IPS-20b (cell line): ENCODE data around the gene KLK7.

ENCODE experiments used
- H3K27ac ChIP-seq: one replicate; pipeline ENCODE4 v1.5.1; 2013; ENCODE audit warnings: low read length
- H3K27me3 ChIP-seq: 2 replicates; pipeline ENCODE4 v1.6.1; 2013; ENCODE audit warnings: mild to moderate bottlenecking, low read length, inconsistent platforms; ENCODE audit not compliant: insufficient read depth
- H3K36me3 ChIP-seq: 2 replicates; pipeline ENCODE4 v1.6.1; 2013; ENCODE audit warnings: low read depth, mild to moderate bottlenecking, inconsistent platforms, low read length, moderate library complexity; ENCODE audit not compliant: insufficient read depth
- H3K4me1 ChIP-seq: 2 replicates; pipeline ENCODE4 v1.6.1; 2013; ENCODE audit warnings: mild to moderate bottlenecking, control low read depth, inconsistent platforms, low read length, moderate library complexity; ENCODE audit not compliant: insufficient read depth
- H3K4me3 ChIP-seq: 2 replicates; pipeline ENCODE4 v1.5.1; 2013; ENCODE audit warnings: mild to moderate bottlenecking, low read length, inconsistent platforms
- H3K9ac ChIP-seq: 2 replicates; pipeline ENCODE4 v1.6.1; 2013; ENCODE audit warnings: low read depth, mild to moderate bottlenecking, inconsistent platforms, low read length, moderate library complexity
- H3K9me3 ChIP-seq: 2 replicates; pipeline ENCODE4 v1.6.1; 2013; ENCODE audit warnings: mild to moderate bottlenecking, low read depth, low read length, inconsistent platforms; ENCODE audit not compliant: insufficient read depth

KLK7 gene

DNA sequence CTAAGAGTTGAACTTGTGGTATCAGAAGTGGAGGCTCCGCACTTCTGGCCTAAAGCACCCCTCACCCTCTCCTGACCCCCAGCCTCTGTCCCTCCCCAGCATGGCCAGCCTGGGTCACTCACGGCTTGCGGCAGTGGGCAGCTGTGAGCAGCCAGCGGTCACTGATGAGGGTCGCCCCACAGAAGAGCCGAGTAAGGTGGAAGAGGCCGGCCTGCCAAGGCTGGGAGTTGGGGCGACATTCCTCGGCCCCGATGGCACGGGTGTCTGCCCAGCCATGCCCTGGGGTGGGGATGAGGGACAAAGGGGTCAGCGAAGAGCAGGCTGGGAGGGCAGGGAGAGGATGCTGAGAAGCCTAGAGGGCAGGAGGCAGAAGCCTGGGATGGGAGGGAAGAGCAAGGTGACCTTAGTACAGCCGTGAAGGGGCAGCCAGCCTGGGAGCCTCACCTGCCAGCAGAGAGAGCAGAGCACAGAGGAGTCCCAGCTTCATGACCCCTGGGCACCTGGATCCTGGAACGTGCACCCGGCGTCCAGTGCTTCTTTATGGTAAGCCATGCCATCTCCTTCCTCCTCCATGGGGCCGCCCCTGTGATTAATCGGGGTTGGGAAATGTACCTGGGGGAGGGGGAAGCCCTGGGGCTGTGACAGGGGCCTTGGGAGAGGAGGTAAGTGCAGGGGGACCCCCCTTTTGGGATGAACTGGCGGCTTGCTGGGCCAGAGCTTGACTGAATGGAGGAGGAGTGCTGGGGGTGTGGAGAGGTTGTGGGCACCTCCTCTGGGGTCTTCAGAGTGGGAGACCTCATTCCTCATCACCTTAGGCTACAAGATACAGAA lies 25.6 kb upstream of the KLK7 start:
- Histone ChIP-seq H3K4me1 (no peaks in the 10 kb centered on the region), H3K4me3 (no peak overlapping the region), H3K9ac (no peak overlapping the region), H3K27ac (no peak overlapping the region), H3K27me3 (peaks cover 4% of the 10 kb centered on the region; the same call in 1 of the 2 replicates), H3K36me3 (no peaks in the 10 kb centered on the region), H3K9me3 (no peaks in the 10 kb centered on the region)

GRCh38 chr19:51007488-51007887 lies 23.8 kb upstream of the KLK7 start:
- H3K9me3 ChIP-seq = no peaks in the 10 kb centered on the region
- no peak overlapping the region for H3K4me3 ChIP-seq
- H3K27ac ChIP-seq = no peak overlapping the region
- no peaks in the 10 kb centered on the region for H3K4me1 ChIP-seq
- no peaks in the 10 kb centered on the region; the same call in 1 of the 2 replicates for H3K27me3 ChIP-seq
- no peaks in the 10 kb centered on the region for H3K36me3 ChIP-seq
- no peak overlapping the region for H3K9ac ChIP-seq

DNA sequence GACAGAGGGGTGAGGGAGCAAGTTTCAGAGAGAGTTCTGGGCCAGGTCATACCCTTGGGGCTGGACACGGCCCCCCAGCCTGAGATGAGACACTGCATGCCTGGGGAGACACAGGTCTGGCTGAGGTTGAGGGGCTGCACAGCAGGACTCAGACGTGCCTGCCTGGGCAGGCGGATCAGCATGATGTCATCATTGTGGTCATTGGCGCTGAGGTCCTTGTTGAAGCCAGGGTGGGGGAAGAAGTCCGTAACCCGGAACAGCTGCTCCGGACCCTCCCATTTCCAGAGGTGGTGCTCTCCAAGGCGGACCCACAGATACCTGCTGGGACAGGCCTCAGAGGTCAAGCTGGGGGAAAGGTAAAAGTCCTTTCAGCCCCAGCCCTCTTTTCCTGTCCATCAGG lies 22.7 kb upstream of the KLK7 start:
- no peaks in the 10 kb centered on the region; the same call in 1 of the 2 replicates for H3K27me3 ChIP-seq
- H3K27ac ChIP-seq = no peak overlapping the region

DNA sequence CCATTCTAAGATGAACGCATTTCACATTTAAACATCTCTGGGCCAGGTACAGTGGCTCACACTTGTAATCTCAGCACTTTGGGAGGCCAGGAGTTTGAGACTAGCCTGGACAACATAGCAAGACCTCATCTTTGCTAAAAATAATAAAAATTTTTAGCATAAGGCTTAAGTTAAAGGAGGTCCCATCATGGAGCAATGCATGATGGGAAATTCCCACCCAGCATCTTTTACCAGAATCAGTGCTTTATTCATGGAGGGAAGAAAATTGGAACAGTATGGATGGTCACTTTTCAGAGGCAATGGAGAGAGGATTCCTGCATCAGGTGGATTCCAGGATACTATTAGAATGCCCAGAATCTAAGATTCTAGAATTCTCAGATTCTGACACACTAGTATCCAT lies 21.5 kb upstream of the KLK7 start:
- Histone ChIP-seq H3K9ac (no peak overlapping the region), H3K9me3 (no peaks in the 10 kb centered on the region), H3K4me3 (no peak overlapping the region), H3K4me1 (peaks cover 3% of the 10 kb centered on the region; the same call in 1 of the 2 replicates), H3K36me3 (no peaks in the 10 kb centered on the region), H3K27ac (no peak overlapping the region), H3K27me3 (no peaks in the 10 kb centered on the region; the same call in 1 of the 2 replicates)

More for the DNA sequence above, 22.7 kb upstream of the KLK7 start:
- Histone ChIP-seq H3K9ac (no peak overlapping the region), H3K4me3 (no peak overlapping the region), H3K36me3 (no peaks in the 10 kb centered on the region), H3K4me1 (peaks cover 3% of the 10 kb centered on the region; the same call in 1 of the 2 replicates), H3K9me3 (no peaks in the 10 kb centered on the region)

GRCh38 chr19:51003316-51003715 lies 19.6 kb upstream of the KLK7 start:
- no peaks in the 10 kb centered on the region for H3K36me3 ChIP-seq
- no peak overlapping the region for H3K27ac ChIP-seq
- no peaks in the 10 kb centered on the region for H3K27me3 ChIP-seq
- H3K9me3 ChIP-seq = no peaks in the 10 kb centered on the region
- no peak overlapping the region for H3K4me3 ChIP-seq
- H3K9ac ChIP-seq = no peak overlapping the region
- H3K4me1 ChIP-seq = peaks cover 3% of the 10 kb centered on the region; the same call in 1 of the 2 replicates

GRCh38 chr19:51002542-51003311 lies 19.0 kb upstream of the KLK7 start:
- Histone ChIP-seq H3K36me3 (no peaks in the 10 kb centered on the region), H3K9ac (no peak overlapping the region), H3K27ac (no peak overlapping the region), H3K9me3 (no peaks in the 10 kb centered on the region), H3K4me1 (peaks cover 3% of the 10 kb centered on the region; the same call in 1 of the 2 replicates), H3K27me3 (no peaks in the 10 kb centered on the region), H3K4me3 (peak overlapping the region; percentile 33; the same call in 1 of the 2 replicates)

- Histone ChIP-seq H3K27ac (no peak overlapping the region), H3K9me3 (no peaks in the 10 kb centered on the region), H3K4me3 (peak overlapping the region; percentile 33; the same call in 1 of the 2 replicates), H3K4me1 (peaks cover 3% of the 10 kb centered on the region; the same call in 1 of the 2 replicates), H3K27me3 (0 out of 2 replicates have a peak, but pooled peaks cover 2% of the 10 kb centered on the region), H3K36me3 (no peaks in the 10 kb centered on the region), H3K9ac (no peak overlapping the region)
Measured at GRCh38 chr19:51002089-51002532, 18.4 kb upstream of the KLK7 start.

DNA sequence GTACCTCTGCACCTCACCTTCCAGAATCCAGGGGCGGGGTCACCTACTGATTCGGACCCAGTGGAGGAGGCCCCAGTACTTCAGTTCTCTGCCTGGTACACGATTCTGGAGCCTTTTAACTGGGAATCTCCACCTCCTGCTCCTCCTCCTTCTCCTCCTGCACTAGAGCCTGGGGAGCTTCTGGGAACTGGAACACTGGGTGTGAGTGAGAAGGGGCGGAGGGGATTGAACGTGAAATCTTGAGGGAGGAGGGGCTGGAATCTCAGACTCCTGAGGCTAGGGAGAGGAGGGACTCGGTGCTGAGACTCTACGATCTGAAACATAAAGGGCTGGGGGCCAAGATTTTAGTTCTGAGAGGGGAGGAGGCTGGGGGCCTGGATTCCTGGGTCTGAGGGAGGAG lies 17.8 kb upstream of the KLK7 start, which contains the start of gene KLK8:
Gene KLK8 (minus strand): TSS at position 90 of the 400 bp plus-strand sequence. CDS start 437 bp downstream, outside the sequence.
- H3K36me3 ChIP-seq = no peaks in the 10 kb centered on the region
- no peak within 1 kb of the TSS for H3K9ac ChIP-seq
- H3K27ac ChIP-seq = no peak within 1 kb of the TSS
- H3K4me3 ChIP-seq = peak within 1 kb of the TSS; percentile 33
- peaks cover 3% of the 10 kb centered on the region; the same call in 1 of the 2 replicates for H3K4me1 ChIP-seq
- 0 out of 2 replicates have a peak, but pooled peaks cover 4% of the 10 kb centered on the region for H3K27me3 ChIP-seq
- H3K9me3 ChIP-seq = no peaks in the 10 kb centered on the region

DNA sequence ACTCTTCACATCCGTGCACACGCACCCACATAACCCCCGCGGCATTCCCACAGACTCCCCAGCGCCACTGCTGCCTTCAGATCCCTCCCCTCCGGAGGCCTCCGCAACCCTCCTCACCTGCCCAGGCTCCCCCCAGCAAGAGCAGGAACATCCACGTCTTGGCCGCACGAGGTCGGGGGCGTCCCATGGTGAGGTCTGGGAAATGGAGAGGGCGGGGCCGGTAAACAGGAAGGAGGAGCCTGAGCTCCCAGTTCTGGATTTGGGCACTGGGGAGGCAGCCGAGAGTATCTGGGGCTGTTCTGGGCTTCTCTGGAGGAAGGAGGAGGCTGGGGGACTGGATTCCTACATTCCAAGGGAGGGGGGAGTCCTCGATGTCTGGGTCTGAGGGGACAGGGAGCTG lies 17.3 kb upstream of the KLK7 start:
- no peak overlapping the region for H3K9ac ChIP-seq

GRCh38 chr19:51000426-51000825 lies 16.7 kb upstream of the KLK7 start:
- Histone ChIP-seq H3K9me3 (no peaks in the 10 kb centered on the region; the same call in 1 of the 2 replicates), H3K4me3 (no peak overlapping the region), H3K36me3 (no peaks in the 10 kb centered on the region), H3K9ac (no peak overlapping the region), H3K27me3 (0 out of 2 replicates have a peak, but pooled peaks cover 4% of the 10 kb centered on the region), H3K27ac (no peak overlapping the region), H3K4me1 (peaks cover 3% of the 10 kb centered on the region; the same call in 1 of the 2 replicates)

More for the DNA sequence above, 17.3 kb upstream of the KLK7 start:
- Histone ChIP-seq H3K27me3 (0 out of 2 replicates have a peak, but pooled peaks cover 4% of the 10 kb centered on the region), H3K27ac (no peak overlapping the region), H3K9me3 (no peaks in the 10 kb centered on the region), H3K4me3 (no peak overlapping the region; the same call in 1 of the 2 replicates), H3K4me1 (peaks cover 3% of the 10 kb centered on the region; the same call in 1 of the 2 replicates), H3K36me3 (no peaks in the 10 kb centered on the region)

- no peaks in the 10 kb centered on the region for H3K36me3 ChIP-seq
- H3K27me3 ChIP-seq = 0 out of 2 replicates have a peak, but pooled peaks cover 4% of the 10 kb centered on the region
- peaks cover 3% of the 10 kb centered on the region for H3K9me3 ChIP-seq
- H3K27ac ChIP-seq = no peak overlapping the region
- no peak overlapping the region for H3K4me3 ChIP-seq
- H3K4me1 ChIP-seq = peaks cover 3% of the 10 kb centered on the region; the same call in 1 of the 2 replicates
- H3K9ac ChIP-seq = no peak overlapping the region
Measured at GRCh38 chr19:50998686-50999085, 15.0 kb upstream of the KLK7 start.
